H9 (cell line): ENCODE results near the gene CBLIF. TPM values are rescaled to one million over a fixed set of nuclear protein-coding genes. Genes with fewer than 3 reads are reported as not detected.

Experiments used
- DNase-seq: peaks from one replicate; pipeline ENCODE4 v3.0.0-alpha.2; 2017
- H2AFZ ChIP-seq: one replicate; pipeline ENCODE4 v1.6.1; 2013; ENCODE audit warnings: mild to moderate bottlenecking, low read length, control low read depth, moderate library complexity
- H2AK5ac ChIP-seq: 2 replicates; pipeline ENCODE4 v1.6.1; 2013; ENCODE audit warnings: low read length, control low read depth, mixed read lengths; ENCODE audit not compliant: insufficient read length
- H2BK120ac ChIP-seq: one replicate; pipeline ENCODE4 v1.6.1; 2013; ENCODE audit warnings: low read depth, mild to moderate bottlenecking, low read length, control low read depth, inconsistent platforms; ENCODE audit not compliant: poor library complexity, severe bottlenecking
- H2BK12ac ChIP-seq: 2 replicates; pipeline ENCODE4 v1.6.1; 2013; ENCODE audit warnings: low read length, control low read depth, mixed read lengths, low read depth; ENCODE audit not compliant: insufficient read length
- H2BK15ac ChIP-seq: 2 replicates; pipeline ENCODE4 v1.6.1; 2013; ENCODE audit warnings: low read depth, low read length, control low read depth
- H2BK20ac ChIP-seq: one replicate; pipeline ENCODE4 v1.6.1; 2013; ENCODE audit warnings: low read depth, mild to moderate bottlenecking, low read length, control low read depth, inconsistent platforms; ENCODE audit not compliant: poor library complexity, severe bottlenecking
- H2BK5ac ChIP-seq: 2 replicates; pipeline ENCODE4 v1.6.1; 2013; ENCODE audit warnings: low read length, control low read depth, mixed read lengths; ENCODE audit not compliant: insufficient read length
- H3K14ac ChIP-seq: 2 replicates; pipeline ENCODE4 v1.6.1; 2013; ENCODE audit warnings: low read length, control low read depth; ENCODE audit not compliant: insufficient read depth
- H3K18ac ChIP-seq: 2 replicates; pipeline ENCODE4 v1.6.1; 2013; ENCODE audit warnings: low read depth, mild to moderate bottlenecking, mixed read lengths, low read length, control low read depth; ENCODE audit not compliant: insufficient read length
- H3K23ac ChIP-seq: 2 replicates; pipeline ENCODE4 v1.6.1; 2013; ENCODE audit warnings: low read length, control low read depth, mixed read lengths, low read depth; ENCODE audit not compliant: insufficient read length
- H3K23me2 ChIP-seq: 2 replicates; pipeline ENCODE4 v1.6.1; 2013; ENCODE audit warnings: low read depth, mild to moderate bottlenecking, mixed read lengths, low read length, control low read depth; ENCODE audit not compliant: insufficient read length, poor library complexity, severe bottlenecking
- H3K27ac ChIP-seq: 2 replicates; pipeline ENCODE4 v1.5.1; 2013; ENCODE audit warnings: low read length, control low read depth, mixed read lengths, low read depth; ENCODE audit not compliant: insufficient read length
- H3K27me3 ChIP-seq: 2 replicates; pipeline ENCODE4 v1.6.1; 2013; ENCODE audit warnings: low read length, control low read depth, inconsistent platforms; ENCODE audit not compliant: insufficient read depth
- H3K4ac ChIP-seq: 2 replicates; pipeline ENCODE4 v1.6.1; 2013; ENCODE audit warnings: low read depth, mild to moderate bottlenecking, control low read depth, inconsistent platforms, low read length, moderate library complexity
- H3K4me1 ChIP-seq: 2 replicates; pipeline ENCODE4 v1.6.1; 2013; ENCODE audit warnings: low read length, control low read depth, inconsistent platforms; ENCODE audit not compliant: insufficient read depth
- H3K4me2 ChIP-seq: 2 replicates; pipeline ENCODE4 v1.6.1; 2013; ENCODE audit warnings: low read length, control low read depth, mixed read lengths; ENCODE audit not compliant: insufficient read length, insufficient read depth
- H3K56ac ChIP-seq: 2 replicates; pipeline ENCODE4 v1.6.1; 2013; ENCODE audit warnings: low read depth, mild to moderate bottlenecking, mixed read lengths, low read length, control low read depth; ENCODE audit not compliant: insufficient read length
- H3K79me1 ChIP-seq: 2 replicates; pipeline ENCODE4 v1.6.1; 2013; ENCODE audit warnings: low read depth, mild to moderate bottlenecking, moderate library complexity, low read length, control low read depth, inconsistent platforms; ENCODE audit not compliant: insufficient read depth, poor library complexity, severe bottlenecking
- H3K79me2 ChIP-seq: 2 replicates; pipeline ENCODE4 v1.6.1; 2013; ENCODE audit warnings: low read length, control low read depth, inconsistent platforms; ENCODE audit not compliant: insufficient read depth
- H3K9ac ChIP-seq: 2 replicates; pipeline ENCODE4 v1.6.1; 2013; ENCODE audit warnings: low read length, control low read depth, mixed read lengths; ENCODE audit not compliant: insufficient read length; ENCODE audit errors: extremely low read depth
- H3K9me3 ChIP-seq: one replicate; pipeline ENCODE4 v1.6.1; 2013; ENCODE audit warnings: low read depth, low read length, inconsistent platforms; ENCODE audit not compliant: control insufficient read depth
- H3T11ph ChIP-seq: one replicate; pipeline ENCODE4 v1.6.1; 2013; ENCODE audit warnings: mild to moderate bottlenecking, low read length, control low read depth, inconsistent platforms
- H4K20me1 ChIP-seq: one replicate; pipeline ENCODE4 v1.6.1; 2013; ENCODE audit not compliant: control insufficient read depth, insufficient read length, insufficient read depth
- H4K5ac ChIP-seq: 2 replicates; pipeline ENCODE4 v1.6.1; 2013; ENCODE audit warnings: low read depth, mild to moderate bottlenecking, mixed read lengths, low read length, control low read depth; ENCODE audit not compliant: insufficient read length
- H4K8ac ChIP-seq: replicated peaks from 2 replicates; pipeline ENCODE4 v1.6.1; 2013; ENCODE audit warnings: low read length, control low read depth, mixed read lengths, low read depth; ENCODE audit not compliant: insufficient read length
- H4K91ac ChIP-seq: 2 replicates; pipeline ENCODE4 v1.6.1; 2013; ENCODE audit warnings: low read depth, mild to moderate bottlenecking, moderate library complexity, mixed read lengths, low read length, control low read depth; ENCODE audit not compliant: insufficient read length
- H3K27ac Mint-ChIP-seq, 3 experiments: 2 replicates in 2 of 3; 3 replicates in 1 of 3; pipeline ENCODE4 v1.8.0; 2020 to 2021; ENCODE audit warnings: mixed read lengths in 3 of 3, mild to moderate bottlenecking in 1 of 3, moderate library complexity in 1 of 3
- H3K27me3 Mint-ChIP-seq: 2 replicates; pipeline ENCODE4 v1.8.0; 2021; ENCODE audit warnings: low read depth, mild to moderate bottlenecking, moderate library complexity, mixed read lengths
- H3K36me3 Mint-ChIP-seq, 3 experiments: 2 replicates in 2 of 3; 3 replicates in 1 of 3; pipeline ENCODE4 v1.8.0; 2020 to 2021; ENCODE audit warnings: low read depth in 3 of 3, mixed read lengths in 3 of 3; ENCODE audit not compliant: insufficient read depth in 1 of 3
- H3K4me1 Mint-ChIP-seq, 2 experiments: 2 replicates each; pipeline ENCODE4 v1.8.0; 2020; ENCODE audit warnings: mixed read lengths in 2 of 2
- H3K4me3 Mint-ChIP-seq, 2 experiments: 2 replicates in 1 of 2; 3 replicates in 1 of 2; pipeline ENCODE4 v1.8.0; 2020 to 2021; ENCODE audit warnings: mild to moderate bottlenecking in 2 of 2, mixed read lengths in 2 of 2, moderate library complexity in 1 of 2
- H3K9me3 Mint-ChIP-seq, 2 experiments: 2 replicates in 1 of 2; 3 replicates in 1 of 2; pipeline ENCODE4 v1.8.0; 2020; ENCODE audit warnings: mild to moderate bottlenecking in 2 of 2, mixed read lengths in 2 of 2, moderate library complexity in 1 of 2
- CTCF ChIP-seq: fragments of 200-600 bp; sonication (generic); conservative IDR thresholded peaks from 3 replicates; pipeline ENCODE4 v1.8.0; 2021; ENCODE audit warnings: antibody characterized with exemption, mild to moderate bottlenecking
- WGBS: extraction: QIAGEN DNeasy Blood & Tissue Kit; methylation state at CpG from one replicate; pipeline ENCODE4 v1.1.7; 2013; ENCODE audit warnings: missing lambda C conversion rate, low lambda C conversion rate, mixed read lengths; ENCODE audit not compliant: insufficient read length; ENCODE audit errors: extremely low coverage; 5-methylcytosine and 5-hydroxymethylcytosine counted together
- total RNA-seq: library from RNA; stranded (reverse); gene quantifications from 2 replicates; pipeline ENCODE4 v1.2.1, GENCODE V29; 2021

Gene CBLIF
- total RNA-seq, 1 experiment from 2014 or later: not detected

GRCh38 chr11:59883597-59883996 lies 38.3 kb upstream of the CBLIF start:
- no peaks in the 10 kb centered on the region for H3K27me3 Mint-ChIP-seq
- Histone ChIP-seq H4K8ac (no peak overlapping the region), H2BK5ac (no peak overlapping the region), H3K9me3 (no peaks in the 10 kb centered on the region), H2BK20ac (no peak overlapping the region), H3K27me3 (no peaks in the 10 kb centered on the region), H3T11ph (no peak overlapping the region), H3K79me1 (no peaks in the 10 kb centered on the region), H3K79me2 (no peaks in the 10 kb centered on the region), H2BK12ac (no peak overlapping the region), H3K18ac (no peak overlapping the region), H3K23ac (no peak overlapping the region), H3K56ac (no peak overlapping the region), H2AK5ac (no peak overlapping the region), H2BK15ac (no peak overlapping the region), H3K14ac (no peak overlapping the region), H3K4me1 (no peaks in the 10 kb centered on the region), H4K5ac (no peak overlapping the region), H3K4me2 (no peak overlapping the region), H3K9ac (no peak overlapping the region), H3K27ac (no peak overlapping the region), H4K91ac (no peak overlapping the region), H4K20me1 (no peaks in the 10 kb centered on the region), H3K4ac (no peak overlapping the region), H3K23me2 (no peaks in the 10 kb centered on the region), H2BK120ac (no peak overlapping the region), H2AFZ (no peak overlapping the region)
- peaks cover 0 to 3% of the 10 kb centered on the region in 2 experiments; a peak in 1 of 4 replicates for H3K4me1 Mint-ChIP-seq
- H3K9me3 Mint-ChIP-seq: peaks cover 21 to 30% of the 10 kb centered on the region in 2 experiments
- WGBS: no CpG with 5 or more reads among the region's 1 CpG
- no peak for TF ChIP-seq CTCF
- H3K27ac Mint-ChIP-seq: no peak overlapping the region
- H3K4me3 Mint-ChIP-seq: no peak overlapping the region
- no peak for DNase-seq
- peaks cover 2 to 9% (median 8%) of the 10 kb centered on the region in 3 experiments for H3K36me3 Mint-ChIP-seq
